Gastrocnemius medialis (tissue), 4 donors: ENCODE results near the gene CTNNA2. TPM values are rescaled to one million over a fixed set of nuclear protein-coding genes. Genes with fewer than 3 reads are reported as not detected.

ENCODE experiments used
- ATAC-seq, 2 donors: fragments of 150-250 bp; one replicate each; pipeline ENCODE4 v1.9.1; 2016
- DNase-seq, 2 donors: peaks; one replicate each; pipeline ENCODE4 v3.0.0-alpha.2; 2019
- H3K27ac ChIP-seq, 4 donors: fragments of 200-600 bp; sonication (generic); 1 replicate in 1 of 4; 2 replicates in 3 of 4; pipeline ENCODE4 v1.5.1; 2016 to 2018; ENCODE audit warnings: mild to moderate bottlenecking in 2 of 4, moderate library complexity in 1 of 4
- H3K27me3 ChIP-seq, 3 donors: fragments of 200-600 bp; sonication (generic) in 2 of 3; 1 replicate in 1 of 3; 2 replicates in 2 of 3; pipeline versions ENCODE4 v1.5.1 to v1.6.0; 2016 to 2019; ENCODE audit warnings: mild to moderate bottlenecking in 1 of 3, moderate library complexity in 1 of 3
- H3K36me3 ChIP-seq, 2 donors: fragments of 200-600 bp; sonication (generic) in 1 of 2; one replicate each; pipeline ENCODE4 v1.5.1; 2017 to 2018
- H3K4me1 ChIP-seq, 2 donors: fragments of 200-600 bp; sonication (generic) in 1 of 2; one replicate each; pipeline ENCODE4 v1.5.1; 2016 to 2017; ENCODE audit warnings: mild to moderate bottlenecking in 2 of 2
- H3K4me3 ChIP-seq, 4 donors: fragments of 200-600 bp; sonication (generic) in 3 of 4; 1 replicate in 1 of 4; 2 replicates in 3 of 4; pipeline ENCODE4 v1.5.1; 2016 to 2019; ENCODE audit warnings: mild to moderate bottlenecking in 2 of 4
- H3K9me3 ChIP-seq, 3 donors: fragments of 200-600 bp; sonication (generic) in 2 of 3; 1 replicate in 1 of 3; 2 replicates in 2 of 3; pipeline ENCODE4 v1.5.1; 2016 to 2019
- POLR2A ChIP-seq, 2 donors: fragments of 450-650 bp; IDR thresholded peaks; one replicate each; pipeline ENCODE4 v1.6.1; 2017; ENCODE audit warnings: antibody characterized with exemption in 2 of 2, mild to moderate bottlenecking in 2 of 2, moderate library complexity in 2 of 2
- in situ Hi-C, 4 donors: fragments of 200-750 bp; cut with MboI; loops; one replicate each; pipeline versions ENCODE4 v1.15.0 to v1.8.0; 2017; ENCODE audit warnings: low sequenced_read_pairs in 4 of 4
- intact Hi-C: fragments of 100-400 bp; cut with DNase I; formaldehyde crosslinking; loops from one replicate; pipeline ENCODE4 v1.15.1; 2023; ENCODE audit warnings: low total_unique reads
- total RNA-seq, 4 donors: library from RNA; depleted of rRNA; stranded (reverse); fragments of >200 nt; gene quantifications; one replicate each; pipeline versions ENCODE4 v1.1.0 to v1.2.3, GENCODE V29; 2016
- TF ChIP-seq, protein P1 (sequence below), 5 experiments: fragments of 450-650 bp in 3 of 5; fragments of 200-600 bp in 2 of 5; sonication (generic) in 2 of 5; IDR thresholded peaks in 4 of 5; conservative IDR thresholded peaks in 1 of 5; 1 replicate in 4 of 5; 2 replicates in 1 of 5; pipeline ENCODE4 v1.5.1; 2016 to 2019; ENCODE audit warnings: antibody characterized with exemption in 5 of 5, mild to moderate bottlenecking in 3 of 5, moderate library complexity in 3 of 5

The CTNNA2 gene
- total RNA-seq, 4 donors from 2014 or later = not detected

- Histone ChIP-seq H3K27me3 (no peaks in the 10 kb centered on the region), H3K36me3 (no peaks in the 10 kb centered on the region), H3K4me1 (no peaks in the 10 kb centered on the region), H3K4me3 (no peak overlapping the region), H3K9me3 (no peaks in the 10 kb centered on the region), H3K27ac (no peak overlapping the region)
- DNase-seq = no peak
- ATAC-seq = no peak
- in situ Hi-C loops (no loop called here), intact Hi-C loops (no loop called here)
- TF ChIP-seq, protein P1, sequence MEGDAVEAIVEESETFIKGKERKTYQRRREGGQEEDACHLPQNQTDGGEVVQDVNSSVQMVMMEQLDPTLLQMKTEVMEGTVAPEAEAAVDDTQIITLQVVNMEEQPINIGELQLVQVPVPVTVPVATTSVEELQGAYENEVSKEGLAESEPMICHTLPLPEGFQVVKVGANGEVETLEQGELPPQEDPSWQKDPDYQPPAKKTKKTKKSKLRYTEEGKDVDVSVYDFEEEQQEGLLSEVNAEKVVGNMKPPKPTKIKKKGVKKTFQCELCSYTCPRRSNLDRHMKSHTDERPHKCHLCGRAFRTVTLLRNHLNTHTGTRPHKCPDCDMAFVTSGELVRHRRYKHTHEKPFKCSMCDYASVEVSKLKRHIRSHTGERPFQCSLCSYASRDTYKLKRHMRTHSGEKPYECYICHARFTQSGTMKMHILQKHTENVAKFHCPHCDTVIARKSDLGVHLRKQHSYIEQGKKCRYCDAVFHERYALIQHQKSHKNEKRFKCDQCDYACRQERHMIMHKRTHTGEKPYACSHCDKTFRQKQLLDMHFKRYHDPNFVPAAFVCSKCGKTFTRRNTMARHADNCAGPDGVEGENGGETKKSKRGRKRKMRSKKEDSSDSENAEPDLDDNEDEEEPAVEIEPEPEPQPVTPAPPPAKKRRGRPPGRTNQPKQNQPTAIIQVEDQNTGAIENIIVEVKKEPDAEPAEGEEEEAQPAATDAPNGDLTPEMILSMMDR (IDR thresholded peaks at IDR 0.05 in 4 of 5, conservative IDR thresholded peaks at IDR 0.05 in 1 of 5) = no peak
- no peak for TF ChIP-seq POLR2A (IDR thresholded peaks at IDR 0.05)
Observed at GRCh38 chr2:80531319-80531718, 1018.5 kb downstream of the CTNNA2 start.

- no peaks in the 10 kb centered on the region for H3K27me3 ChIP-seq
- intact Hi-C loops = no loop called here
- H3K9me3 ChIP-seq = no peaks in the 10 kb centered on the region
- in situ Hi-C loops = no loop called here
- H3K36me3 ChIP-seq = no peaks in the 10 kb centered on the region
- H3K27ac ChIP-seq = no peak overlapping the region
- no peak overlapping the region for H3K4me3 ChIP-seq
- ATAC-seq (no peak), DNase-seq (no peak)
- no peaks in the 10 kb centered on the region for H3K4me1 ChIP-seq
- TF ChIP-seq, protein P1 (IDR thresholded peaks at IDR 0.05 in 4 of 5, conservative IDR thresholded peaks at IDR 0.05 in 1 of 5) = no peak
- no peak for TF ChIP-seq POLR2A (IDR thresholded peaks at IDR 0.05)
Observed at GRCh38 chr2:80545420-80546210, 1032.8 kb downstream of the CTNNA2 start.

GRCh38 chr2:80546766-80547165 is 1033.9 kb downstream of the CTNNA2 start:
- TF ChIP-seq, protein P1 (IDR thresholded peaks at IDR 0.05 in 4 of 5, conservative IDR thresholded peaks at IDR 0.05 in 1 of 5) = no peak
- TF ChIP-seq POLR2A (IDR thresholded peaks at IDR 0.05) = no peak
- H3K4me1 ChIP-seq = no peaks in the 10 kb centered on the region
- H3K27ac ChIP-seq = no peak overlapping the region
- no peaks in the 10 kb centered on the region for H3K36me3 ChIP-seq
- in situ Hi-C loops = no loop called here
- no peaks in the 10 kb centered on the region for H3K9me3 ChIP-seq
- intact Hi-C loops = no loop called here
- DNase-seq (no peak), ATAC-seq (no peak)
- H3K4me3 ChIP-seq = no peak overlapping the region
- no peaks in the 10 kb centered on the region for H3K27me3 ChIP-seq

- in situ Hi-C loops = no loop called here
- Histone ChIP-seq H3K27me3 (no peaks in the 10 kb centered on the region), H3K36me3 (no peaks in the 10 kb centered on the region), H3K27ac (no peak overlapping the region), H3K9me3 (no peaks in the 10 kb centered on the region), H3K4me3 (no peak overlapping the region), H3K4me1 (no peaks in the 10 kb centered on the region)
- intact Hi-C loops = no loop called here
- ATAC-seq = no peak
- TF ChIP-seq, protein P1 (IDR thresholded peaks at IDR 0.05 in 4 of 5, conservative IDR thresholded peaks at IDR 0.05 in 1 of 5) = no peak
- TF ChIP-seq POLR2A (IDR thresholded peaks at IDR 0.05) = no peak
- DNase-seq = no peak
Observed at GRCh38 chr2:80547344-80547743, 1034.5 kb downstream of the CTNNA2 start.
